HG02981 (cell line): ENCODE results near the gene HEMGN.
"Not testable (repeated sequence)": the region's sequence is repeated elsewhere in the genome, so short reads cannot be mapped to it uniquely, and the experiment has no call there.

Source experiments
- ATAC-seq: cut with Tn5 transposase; IDR thresholded peaks from one replicate; pipeline ENCODE4 v1.9.1; 2021; ENCODE audit warnings: mild to moderate bottlenecking, moderate library complexity; ENCODE audit not compliant: unreplicated experiment

HEMGN gene

GRCh38 chr9:97938081-97938644 is at the start of gene HEMGN:
Gene HEMGN, minus strand, starts transcription at chr9:97938172. Its CDS starts 36 bp downstream, at chr9:97938136.
- ATAC-seq, result peak; percentile 67

GRCh38 chr9:97987487-97987886 is 49.5 kb upstream of the HEMGN start:
- ATAC-seq, result no peak

DNA sequence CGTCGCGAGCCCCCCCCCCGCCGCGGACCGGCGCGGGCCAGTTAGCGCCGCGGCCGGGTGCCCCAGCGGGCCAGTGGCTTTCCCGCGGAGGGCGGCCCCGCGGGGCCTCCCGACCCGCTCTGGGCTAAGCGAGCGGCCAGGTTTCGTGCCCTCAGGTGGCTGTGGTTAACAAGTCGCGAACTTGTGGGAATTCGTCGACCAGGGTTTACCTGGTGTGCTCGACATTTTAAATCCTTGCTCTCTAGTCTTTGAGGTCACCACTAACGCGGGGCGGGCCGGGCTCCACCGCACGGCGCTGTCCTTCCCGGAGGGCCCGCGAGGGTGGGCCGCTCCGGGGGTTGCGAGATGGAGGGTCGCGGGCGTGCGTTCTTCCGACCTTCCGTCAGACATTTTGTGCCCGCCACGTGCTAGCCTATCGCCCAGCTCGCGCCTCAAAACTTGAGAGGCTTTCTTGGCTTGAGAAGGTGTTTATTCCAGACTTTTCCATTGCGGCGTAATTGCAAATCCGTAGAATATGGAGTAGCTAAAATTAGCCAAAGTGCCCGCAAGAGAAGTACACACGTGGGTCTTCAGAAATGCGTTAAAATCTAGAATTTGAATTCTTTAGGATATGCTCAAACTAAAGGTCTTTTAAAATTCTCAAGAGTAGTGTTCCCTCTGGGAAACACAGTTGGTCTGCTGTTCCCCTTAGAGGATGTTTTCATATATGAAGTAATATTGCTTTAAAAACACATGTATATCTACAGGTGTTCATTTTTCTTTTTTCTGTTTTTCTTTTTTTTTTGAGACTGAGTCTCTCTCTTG is 47.3 kb upstream of the HEMGN start:
- ATAC-seq, result peak; percentile 12

DNA sequence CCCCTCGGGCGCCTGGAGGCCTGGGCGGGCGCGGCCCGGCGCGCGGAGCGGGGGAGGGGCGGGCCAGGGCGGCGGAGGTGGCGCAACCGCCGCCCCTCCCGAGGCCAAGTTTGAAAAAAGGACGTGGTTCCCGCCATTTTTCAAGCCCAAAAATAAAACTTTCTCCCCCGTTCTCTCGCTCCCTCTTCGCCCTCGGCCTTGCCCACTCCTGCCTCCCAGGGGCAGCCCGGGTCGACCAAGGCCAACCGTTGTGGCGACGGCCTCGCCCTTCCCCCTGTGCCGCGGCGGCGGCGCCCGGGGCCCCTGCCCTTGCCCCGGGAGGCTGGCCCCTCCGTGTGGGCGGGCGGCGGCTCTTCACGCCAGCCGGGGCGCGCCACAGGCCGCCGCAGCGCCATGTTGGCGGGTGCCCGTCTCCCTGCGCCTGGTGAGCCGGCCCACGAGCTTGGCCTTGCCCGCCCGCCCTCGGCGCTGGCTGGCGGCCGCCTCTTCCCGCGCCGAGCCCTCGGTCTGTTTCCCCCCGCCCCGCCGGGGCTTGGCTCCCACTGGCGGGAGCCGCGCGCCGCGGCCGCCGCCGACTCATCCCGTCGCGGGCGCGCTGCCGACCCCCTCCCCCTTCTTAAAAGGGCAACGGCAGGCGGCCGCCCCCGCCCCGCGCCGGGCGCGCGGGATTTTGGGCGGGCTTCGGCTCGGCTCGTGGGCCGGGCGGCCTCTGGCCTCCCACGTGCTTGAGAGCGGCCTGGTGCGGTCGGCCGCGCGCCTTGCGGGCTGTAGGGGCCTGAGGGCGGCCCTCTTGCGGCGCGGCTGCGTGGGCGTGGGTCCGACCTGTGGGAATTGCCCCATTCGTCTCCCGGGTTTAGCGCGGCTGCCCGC is 46.5 kb upstream of the HEMGN start:
- ATAC-seq, result peak; percentile 21

DNA sequence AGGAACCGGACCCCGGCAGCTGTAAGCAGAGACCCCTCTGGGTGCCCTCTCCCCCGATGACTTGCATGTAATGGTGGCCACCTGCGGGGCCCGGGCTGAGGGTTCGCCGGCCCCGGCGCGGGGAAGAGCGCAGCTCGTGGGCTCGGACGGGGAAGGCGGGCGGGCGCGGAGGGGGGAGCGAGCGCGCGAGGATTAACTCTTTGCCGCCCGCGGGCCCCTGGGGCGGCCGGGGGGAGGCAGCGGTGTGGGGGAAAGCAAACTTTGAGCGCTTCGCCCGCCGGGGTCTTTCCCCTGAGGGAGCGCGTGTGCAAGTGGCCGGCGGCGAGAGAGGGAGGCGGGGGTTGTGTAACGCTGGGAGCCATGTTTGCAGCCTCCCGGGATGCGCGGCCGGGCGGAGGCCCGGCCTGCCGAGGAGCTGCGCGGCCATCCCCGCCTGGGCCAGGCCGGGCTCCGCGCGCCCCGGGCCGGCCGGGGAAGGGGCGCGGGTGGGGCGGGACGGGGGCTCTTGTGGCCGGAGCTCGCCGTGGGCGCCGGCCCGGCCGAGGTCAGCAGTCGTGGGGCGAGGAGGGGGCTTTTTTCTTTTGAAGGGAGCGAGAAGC is 45.7 kb upstream of the HEMGN start:
- no peak for ATAC-seq

DNA sequence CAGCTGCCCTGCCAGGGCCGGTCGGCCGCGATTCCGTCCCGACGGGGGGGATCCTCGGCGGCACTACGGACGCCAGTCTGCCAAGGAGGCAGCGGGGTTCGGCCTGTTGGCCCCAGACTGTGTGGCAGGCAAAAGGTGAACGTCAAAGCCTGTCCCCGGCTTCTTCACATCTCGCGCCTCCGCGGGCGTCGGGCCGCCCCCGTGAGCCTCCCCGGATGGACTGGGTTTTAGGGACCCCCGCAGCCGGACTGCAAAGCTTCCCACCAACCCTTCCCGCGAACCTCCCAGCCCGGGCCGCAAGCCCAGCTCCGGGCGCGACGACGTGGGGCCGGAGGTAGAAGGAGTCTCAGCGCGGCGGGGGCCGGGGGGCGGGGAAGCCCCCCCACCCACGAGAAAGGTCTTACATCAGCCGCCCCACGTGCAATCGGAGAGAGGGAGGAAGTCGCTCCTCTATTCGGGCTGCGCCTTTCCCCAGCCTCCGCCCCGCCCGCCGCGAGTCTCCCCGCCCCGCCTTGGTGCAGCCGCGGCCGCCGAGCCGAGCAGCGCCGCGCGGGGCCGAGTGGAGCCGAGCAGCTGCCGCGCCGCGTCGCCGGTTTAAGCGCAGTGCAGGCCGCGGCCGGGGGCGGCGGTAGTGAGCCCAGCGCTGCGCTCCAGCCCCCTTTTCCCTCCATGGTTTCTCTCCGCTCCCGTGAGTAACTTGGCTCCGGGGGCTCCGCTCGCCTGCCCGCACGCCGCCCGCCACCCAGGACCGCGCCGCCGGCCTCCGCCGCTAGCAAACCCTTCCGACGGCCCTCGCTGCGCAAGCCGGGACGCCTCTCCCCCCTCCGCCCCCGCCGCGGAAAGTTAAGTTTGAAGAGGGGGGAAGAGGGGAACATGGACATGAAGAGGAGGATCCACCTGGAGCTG is 45.0 kb upstream of the HEMGN start, which contains the start of gene ANP32B:
TSS of gene ANP32B (plus strand) at position 659 of the 906 bp plus-strand sequence. CDS start at position 874, 215 bp downstream.
- peak; percentile 68 for ATAC-seq

GRCh38 chr9:97981846-97982682 is 44.1 kb upstream of the HEMGN start:
- no peak for ATAC-seq

- ATAC-seq, result no peak
These were observed 43.2 kb upstream of the HEMGN start for GRCh38 chr9:97980918-97981845.

- ATAC-seq, result no peak
These were observed 42.5 kb upstream of the HEMGN start for GRCh38 chr9:97980479-97980803.

DNA sequence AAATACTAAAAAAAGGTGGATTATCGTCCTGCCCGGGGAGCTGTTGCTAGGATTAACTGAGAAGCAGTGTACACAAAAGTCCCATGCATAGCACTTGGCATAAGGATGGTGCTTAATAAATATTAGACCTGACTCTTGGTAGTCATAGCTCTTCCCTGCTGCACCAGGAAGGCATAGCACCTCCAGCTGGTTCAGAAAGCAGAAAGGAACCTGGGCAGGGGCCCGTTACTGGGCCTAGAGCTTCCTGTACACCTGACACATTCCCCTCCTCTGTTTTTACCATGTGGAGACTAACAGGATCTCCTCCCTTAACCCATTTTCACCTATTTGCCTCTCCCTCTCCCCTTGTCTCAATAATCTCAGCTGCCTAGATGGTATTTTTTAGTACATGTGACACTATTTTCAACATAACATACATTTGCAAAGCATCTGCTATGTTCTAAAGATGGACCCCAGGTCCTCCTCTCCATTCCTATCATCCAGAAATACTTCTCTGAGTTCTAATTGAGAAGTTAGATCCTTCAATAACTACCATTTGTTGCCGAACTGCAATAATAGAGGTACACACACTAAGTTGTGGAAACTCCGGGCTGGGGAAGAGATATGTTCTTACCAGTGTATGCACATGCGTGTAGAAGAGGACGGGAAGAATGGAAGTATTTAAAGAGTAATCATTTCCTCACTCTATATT is 42.0 kb upstream of the HEMGN start:
- no peak for ATAC-seq

GRCh38 chr9:97978371-97979130 is 40.6 kb upstream of the HEMGN start:
- no peak for ATAC-seq

DNA sequence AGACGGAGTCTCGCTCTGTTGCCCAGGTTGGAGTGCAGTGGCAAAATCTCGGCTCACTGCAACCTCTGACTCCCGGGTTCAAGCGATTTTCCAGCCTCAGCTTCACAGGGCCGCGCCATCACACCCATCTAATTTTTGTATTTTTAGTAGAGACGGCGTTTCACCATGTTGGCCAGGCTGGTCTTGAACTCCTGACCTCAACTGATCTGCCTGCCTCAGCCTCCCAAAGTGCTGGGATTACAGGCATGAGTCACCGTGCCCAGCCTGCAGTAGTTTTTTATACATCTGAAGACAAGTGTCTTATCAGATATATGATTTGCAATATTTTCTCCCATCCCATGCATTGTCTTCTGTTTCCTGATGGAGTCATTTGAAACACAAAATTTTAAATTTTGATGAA is 38.7 kb upstream of the HEMGN start:
- not testable (repeated sequence) for ATAC-seq

DNA sequence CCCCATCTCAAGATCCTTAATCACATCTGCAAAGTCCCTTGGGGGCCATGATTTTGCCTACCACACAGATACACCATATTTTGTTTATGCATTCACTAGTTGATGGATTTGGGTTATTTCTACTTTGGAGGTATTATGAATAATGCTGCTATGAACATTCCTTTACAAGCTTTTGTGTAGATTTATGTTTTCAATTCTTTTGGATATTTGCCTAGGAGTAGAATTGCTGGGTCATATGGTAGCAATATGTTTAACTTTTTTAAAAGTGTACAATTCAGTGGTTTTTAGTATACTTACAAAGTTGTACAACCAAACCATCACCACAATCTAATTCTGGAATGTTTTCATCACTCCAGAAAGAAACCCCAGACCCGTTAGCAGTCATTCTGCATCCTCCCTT is 37.4 kb upstream of the HEMGN start:
- no peak for ATAC-seq

DNA sequence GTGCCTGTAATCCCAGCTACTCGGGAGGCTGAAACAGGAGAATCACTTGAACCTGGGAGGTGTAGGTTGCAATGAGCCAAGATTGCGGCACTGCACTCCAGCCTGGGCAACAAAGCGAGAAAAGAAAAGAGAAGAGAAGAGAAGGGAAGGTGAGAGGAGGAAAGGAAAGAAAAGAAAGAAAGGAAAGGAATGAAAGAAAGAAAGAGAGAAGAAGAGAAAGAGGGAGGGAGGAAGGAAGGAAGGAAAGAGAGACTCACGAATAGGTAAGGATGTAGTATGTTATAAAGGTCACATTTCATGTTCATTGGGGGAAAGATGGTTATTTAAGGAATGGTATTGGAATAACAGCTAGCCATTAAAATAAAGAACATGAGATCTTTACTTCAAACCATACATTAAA is 34.8 kb upstream of the HEMGN start:
- no peak for ATAC-seq

DNA sequence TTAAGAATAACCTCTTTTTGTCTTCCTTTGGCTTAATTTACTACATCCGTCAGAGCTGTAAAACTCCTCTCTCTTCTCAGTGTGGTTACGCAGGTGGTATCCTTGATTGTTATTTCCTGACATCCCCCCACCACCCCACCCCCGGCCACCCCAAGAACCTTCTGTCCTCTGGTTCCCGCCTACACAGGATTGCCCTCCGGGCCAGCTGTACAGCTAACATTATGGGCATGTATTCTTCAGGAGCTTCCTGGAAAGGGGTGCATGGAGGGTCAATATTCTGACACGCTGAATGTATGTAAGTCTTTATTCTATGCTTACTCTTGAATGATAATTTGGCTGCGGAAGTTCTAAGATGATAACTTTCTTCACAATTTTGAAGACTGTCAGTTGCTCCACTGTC is 32.2 kb upstream of the HEMGN start:
- ATAC-seq, result no peak

DNA sequence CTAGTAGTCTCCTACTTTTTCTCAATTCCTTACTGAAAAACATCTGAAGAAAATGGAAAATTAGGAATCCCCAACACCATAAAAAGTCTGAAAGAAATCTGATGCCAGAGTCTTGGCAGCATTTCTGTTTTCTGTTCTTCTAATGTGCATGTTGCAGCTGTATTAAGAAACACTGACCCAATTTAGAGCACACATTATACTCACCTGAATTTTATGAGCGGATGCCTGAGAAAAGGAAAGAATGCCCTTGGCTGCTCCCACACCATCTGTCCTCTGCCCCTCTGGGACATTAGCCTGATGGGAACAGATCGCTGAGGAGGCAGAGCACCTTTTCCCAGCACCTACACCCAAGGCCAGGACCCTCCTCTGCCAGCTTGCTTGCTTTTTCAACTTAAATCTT is 31.0 kb upstream of the HEMGN start:
- no peak for ATAC-seq

GRCh38 chr9:97966493-97966892 is 28.5 kb upstream of the HEMGN start:
- no peak for ATAC-seq
